Neural cell (in vitro differentiated cells): ENCODE data around the gene PRDM15. TPM values are rescaled to one million over a fixed set of nuclear protein-coding genes. Genes with fewer than 3 reads are reported as not detected.

Experiments used
- H2AFZ ChIP-seq: fragments of 200-600, 300-800 bp; sonication (generic), shearing (Covaris generic); 2 replicates; pipeline ENCODE4 v1.6.0; 2014; ENCODE audit warnings: low read depth, mild to moderate bottlenecking, antibody characterized with exemption, low read length, moderate library complexity
- H3F3A ChIP-seq: fragments of 200-600 bp; shearing (Covaris generic); 2 replicates; pipeline ENCODE4 v1.6.1; 2016; ENCODE audit warnings: mild to moderate bottlenecking, moderate library complexity, mixed read lengths, antibody characterized with exemption, low read length; ENCODE audit not compliant: insufficient read depth, poor library complexity, severe bottlenecking
- H3K27ac ChIP-seq: fragments of 200-600, 300-800 bp; sonication (generic), shearing (Covaris generic); 2 replicates; pipeline ENCODE4 v1.5.1; 2014; ENCODE audit warnings: mild to moderate bottlenecking, low read length, moderate library complexity
- H3K27me3 ChIP-seq: fragments of 300-800, 200-600 bp; sonication (generic), shearing (Covaris generic); 2 replicates; pipeline ENCODE4 v1.6.0; 2014; ENCODE audit warnings: mild to moderate bottlenecking, low read depth, low read length, moderate library complexity; ENCODE audit not compliant: insufficient read depth
- H3K36me3 ChIP-seq: fragments of 300-800, 200-600 bp; sonication (generic), shearing (Covaris generic); 2 replicates; pipeline ENCODE4 v1.5.1; 2014; ENCODE audit warnings: mild to moderate bottlenecking, antibody characterized with exemption, low read length, moderate library complexity; ENCODE audit not compliant: insufficient read depth
- H3K4me2 ChIP-seq: fragments of 300-800, 200-600 bp; sonication (generic), shearing (Covaris generic); 2 replicates; pipeline ENCODE4 v1.6.0; 2014; ENCODE audit warnings: mild to moderate bottlenecking, low read length
- H3K4me3 ChIP-seq: fragments of 300-800, 200-600 bp; sonication (generic), shearing (Covaris generic); 2 replicates; pipeline ENCODE4 v1.5.1; 2014; ENCODE audit warnings: mild to moderate bottlenecking, low read length, moderate library complexity
- H3K79me2 ChIP-seq: fragments of 200-600 bp; shearing (Covaris generic); replicated peaks from 2 replicates; pipeline ENCODE4 v1.6.0; 2014; ENCODE audit warnings: mild to moderate bottlenecking, low read length, moderate library complexity; ENCODE audit not compliant: insufficient read depth
- H3K9ac ChIP-seq: fragments of 300-800, 200-600 bp; sonication (generic), shearing (Covaris generic); 2 replicates; pipeline ENCODE4 v1.6.1; 2016; ENCODE audit warnings: mild to moderate bottlenecking, low read length, mixed read lengths
- H3K9me2 ChIP-seq: fragments of 200-600 bp; shearing (Covaris generic); 2 replicates; pipeline ENCODE4 v1.6.1; 2016; ENCODE audit warnings: mild to moderate bottlenecking, low read length, mixed read lengths; ENCODE audit not compliant: insufficient read depth
- H3K9me3 ChIP-seq: fragments of 200-600, 300-800 bp; sonication (generic), shearing (Covaris generic); 2 replicates; pipeline ENCODE4 v1.6.1; 2016; ENCODE audit warnings: mild to moderate bottlenecking, mixed run types, low read length, moderate library complexity, mixed read lengths
- H4K20me1 ChIP-seq: fragments of 200-600 bp; shearing (Covaris generic); 2 replicates; pipeline ENCODE4 v1.6.1; 2016; ENCODE audit warnings: mild to moderate bottlenecking, mixed run types; ENCODE audit not compliant: insufficient read depth
- CTCF ChIP-seq: fragments of 450-650 bp; IDR thresholded peaks from 2 replicates; pipeline ENCODE4 v1.5.1; 2014; ENCODE audit warnings: antibody characterized with exemption, mild to moderate bottlenecking, moderate library complexity; ENCODE audit not compliant: poor library complexity, severe bottlenecking
- EP300 ChIP-seq: fragments of 450-650 bp; conservative IDR thresholded peaks from 2 replicates; pipeline ENCODE4 v1.6.1; 2014; ENCODE audit warnings: antibody characterized with exemption, mild to moderate bottlenecking, moderate library complexity; ENCODE audit not compliant: poor library complexity, severe bottlenecking
- EZH2 ChIP-seq: fragments of 200-600, 300-800 bp; shearing (Covaris generic), sonication (generic); IDR thresholded peaks from 2 replicates; pipeline ENCODE4 v1.6.1; 2014; ENCODE audit warnings: antibody characterized with exemption, low read length, borderline replicate concordance, mild to moderate bottlenecking; ENCODE audit not compliant: insufficient read depth, poor library complexity, severe bottlenecking
- MXI1 ChIP-seq: fragments of 450-650 bp; conservative IDR thresholded peaks from 2 replicates; pipeline ENCODE4 v1.6.1; 2014; ENCODE audit warnings: antibody characterized with exemption, mild to moderate bottlenecking; ENCODE audit not compliant: poor library complexity, severe bottlenecking
- POLR2AphosphoS5 ChIP-seq: IDR thresholded peaks from 2 replicates; pipeline ENCODE4 v1.6.1; 2012
- RAD21 ChIP-seq: fragments of 450-650 bp; conservative IDR thresholded peaks from 2 replicates; pipeline ENCODE4 v1.6.1; 2014; ENCODE audit warnings: antibody characterized with exemption, mild to moderate bottlenecking, moderate library complexity
- REST ChIP-seq: IDR thresholded peaks from 2 replicates; pipeline ENCODE4 v1.6.1; 2012; ENCODE audit warnings: borderline replicate concordance
- SMC3 ChIP-seq: fragments of 450-650 bp; conservative IDR thresholded peaks from 2 replicates; pipeline ENCODE4 v1.6.1; 2014; ENCODE audit warnings: antibody characterized with exemption, mild to moderate bottlenecking, moderate library complexity; ENCODE audit not compliant: poor library complexity
- TAF1 ChIP-seq: IDR thresholded peaks from 2 replicates; pipeline ENCODE4 v1.6.1; 2012; ENCODE audit warnings: low read depth
- polyA plus RNA-seq: library from polyadenylated mRNA; depleted of rRNA; stranded (reverse); fragments of >200 nt; gene quantifications from 2 replicates; pipeline ENCODE4 v1.2.3, GENCODE V29; 2014

The PRDM15 gene
- polyA plus RNA-seq, 1 donor from 2014 or later, result 4.1 TPM

GRCh38 chr21:41867313-41867712 lies 11.8 kb downstream of the PRDM15 start (continued):
- TF ChIP-seq MXI1 (no peak), EZH2 (no peak), RAD21 (no peak)

GRCh38 chr21:41866274-41866809 lies 12.8 kb downstream of the PRDM15 start:
- Histone ChIP-seq H3K9me2 (no peaks in the 10 kb centered on the region), H3F3A (no peaks in the 10 kb centered on the region), H4K20me1 (no peaks in the 10 kb centered on the region), H3K4me2 (no peak overlapping the region), H3K27me3 (no peaks in the 10 kb centered on the region), H3K9me3 (no peaks in the 10 kb centered on the region), H3K9ac (no peak overlapping the region), H3K27ac (no peak overlapping the region), H3K79me2 (no peaks in the 10 kb centered on the region), H3K36me3 (no peaks in the 10 kb centered on the region), H3K4me3 (no peak overlapping the region), H2AFZ (no peak overlapping the region)
- TF ChIP-seq REST, result no peak
- TF ChIP-seq EP300, result no peak
- no peak for TF ChIP-seq MXI1
- TF ChIP-seq SMC3, result no peak
- no peak for TF ChIP-seq POLR2AphosphoS5

GRCh38 chr21:41865002-41865777 lies 14.0 kb downstream of the PRDM15 start:
- no peak for TF ChIP-seq SMC3
- TF ChIP-seq CTCF, result no peak
- TF ChIP-seq REST, result no peak
- TF ChIP-seq RAD21, result no peak
- TF ChIP-seq POLR2AphosphoS5, result no peak
- no peak for TF ChIP-seq EZH2
- TF ChIP-seq TAF1, result no peak
- no peak for TF ChIP-seq EP300
- TF ChIP-seq MXI1, result no peak
- no peak overlapping the region for H3K4me2 ChIP-seq
- no peaks in the 10 kb centered on the region for H3K36me3 ChIP-seq
- no peaks in the 10 kb centered on the region for H3K27me3 ChIP-seq
- no peaks in the 10 kb centered on the region for H3K9me3 ChIP-seq
- H3F3A ChIP-seq, result no peaks in the 10 kb centered on the region
- no peak overlapping the region for H3K9ac ChIP-seq
- H3K27ac ChIP-seq, result no peak overlapping the region
- no peak overlapping the region for H3K4me3 ChIP-seq
- H3K79me2 ChIP-seq, result no peaks in the 10 kb centered on the region
- no peaks in the 10 kb centered on the region for H4K20me1 ChIP-seq
- no peaks in the 10 kb centered on the region for H3K9me2 ChIP-seq
- no peak overlapping the region for H2AFZ ChIP-seq
